Rectal smooth muscle tissue (tissue), 1 donor: Measurements from ENCODE around the gene CPB1.

ENCODE experiments used
- H3K27ac ChIP-seq: one replicate; pipeline ENCODE4 v1.7.0; 2013; ENCODE audit warnings: low read depth, low read length, inconsistent platforms
- H3K27me3 ChIP-seq: one replicate; pipeline ENCODE4 v1.7.0; 2013; ENCODE audit warnings: low read length; ENCODE audit not compliant: control insufficient read depth, insufficient read depth
- H3K36me3 ChIP-seq: one replicate; pipeline ENCODE4 v1.7.0; 2013; ENCODE audit warnings: low read length; ENCODE audit not compliant: control insufficient read depth, insufficient read depth
- H3K4me1 ChIP-seq: one replicate; pipeline ENCODE4 v1.7.0; 2013; ENCODE audit warnings: low read length; ENCODE audit not compliant: control insufficient read depth, insufficient read depth
- H3K4me3 ChIP-seq: one replicate; pipeline ENCODE4 v1.7.0; 2013; ENCODE audit warnings: low read length
- H3K9ac ChIP-seq: one replicate; pipeline ENCODE4 v1.7.0; 2013; ENCODE audit warnings: low read length

The CPB1 gene

DNA sequence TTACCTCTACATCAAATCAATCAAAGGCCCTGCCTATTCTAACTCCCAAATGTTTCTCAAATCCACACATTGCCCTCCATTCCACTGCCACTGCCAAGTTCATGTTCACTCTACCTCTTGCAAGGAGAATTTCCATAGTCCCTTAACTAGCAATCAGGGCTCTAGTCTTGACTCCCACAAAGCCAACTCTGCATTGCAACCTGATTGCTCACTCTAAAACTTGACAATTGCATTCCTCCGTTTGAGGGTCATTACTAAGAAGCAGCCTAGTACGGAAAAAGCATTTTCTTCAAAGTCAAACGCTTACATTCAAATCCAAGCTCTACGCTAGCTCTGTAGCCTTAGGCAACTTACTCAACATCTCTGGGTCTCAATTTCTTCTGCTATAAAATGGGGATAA, 38.6 kb downstream of the CPB1 start:
- Histone ChIP-seq H3K9ac (no peak overlapping the region), H3K4me1 (no peaks in the 10 kb centered on the region), H3K36me3 (no peaks in the 10 kb centered on the region), H3K4me3 (no peak overlapping the region), H3K27ac (no peak overlapping the region), H3K27me3 (no peaks in the 10 kb centered on the region)

DNA sequence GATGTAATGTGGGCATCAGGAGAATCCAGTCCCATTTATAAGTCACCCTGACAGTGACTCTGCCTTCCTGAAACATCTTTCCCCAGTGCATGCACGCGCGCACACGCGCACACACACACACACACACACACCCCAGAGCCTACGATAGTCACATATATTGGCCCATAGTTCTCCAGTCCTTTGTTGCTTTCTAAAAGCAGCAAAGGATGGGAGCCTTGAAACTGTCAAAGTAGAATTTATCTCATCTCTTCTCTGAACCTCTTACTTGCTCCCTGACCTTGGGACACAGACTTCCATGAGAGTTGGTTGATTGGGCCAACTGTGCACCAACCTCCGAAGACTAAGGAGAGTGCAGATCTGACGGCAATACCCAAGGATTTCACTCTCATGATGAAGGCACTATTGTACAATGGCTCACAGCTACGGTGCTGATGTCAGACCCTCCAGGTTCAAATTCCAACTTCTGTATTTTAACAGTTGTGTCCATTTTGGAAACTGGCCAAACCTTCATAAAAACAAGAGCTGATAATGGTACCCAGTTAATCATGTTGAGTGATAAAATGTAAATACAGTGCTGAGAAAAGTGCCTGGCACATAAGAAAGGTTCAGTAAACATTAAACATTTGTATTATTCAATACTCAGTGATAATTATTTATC, 45.8 kb downstream of the CPB1 start:
- Histone ChIP-seq H3K4me3 (no peak overlapping the region), H3K27ac (no peak overlapping the region), H3K9ac (no peak overlapping the region), H3K36me3 (no peaks in the 10 kb centered on the region), H3K27me3 (no peaks in the 10 kb centered on the region), H3K4me1 (no peaks in the 10 kb centered on the region)

DNA sequence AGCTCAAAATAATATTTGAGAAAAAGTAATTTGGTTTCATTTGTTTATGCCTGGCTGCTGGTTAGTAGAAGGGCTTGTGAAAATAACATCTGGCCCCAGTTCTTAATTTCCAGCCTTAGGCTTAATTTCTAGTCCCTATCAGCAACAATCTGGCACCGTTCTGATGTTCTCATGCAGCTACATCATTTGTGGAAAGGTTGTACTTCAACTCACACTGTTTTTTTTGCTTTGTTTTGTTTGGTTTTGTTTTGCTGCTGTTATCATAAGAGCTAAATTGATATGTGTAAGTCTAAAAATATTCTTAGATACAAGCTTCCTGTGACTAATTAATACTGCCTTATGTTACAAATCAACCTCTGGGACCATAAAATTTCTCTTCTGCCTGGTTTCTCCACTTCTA, 46.4 kb downstream of the CPB1 start:
- H3K4me3 ChIP-seq: no peak overlapping the region
- no peaks in the 10 kb centered on the region for H3K27me3 ChIP-seq
- no peaks in the 10 kb centered on the region for H3K4me1 ChIP-seq
- H3K36me3 ChIP-seq: no peaks in the 10 kb centered on the region
- H3K27ac ChIP-seq: no peak overlapping the region
- no peak overlapping the region for H3K9ac ChIP-seq

DNA sequence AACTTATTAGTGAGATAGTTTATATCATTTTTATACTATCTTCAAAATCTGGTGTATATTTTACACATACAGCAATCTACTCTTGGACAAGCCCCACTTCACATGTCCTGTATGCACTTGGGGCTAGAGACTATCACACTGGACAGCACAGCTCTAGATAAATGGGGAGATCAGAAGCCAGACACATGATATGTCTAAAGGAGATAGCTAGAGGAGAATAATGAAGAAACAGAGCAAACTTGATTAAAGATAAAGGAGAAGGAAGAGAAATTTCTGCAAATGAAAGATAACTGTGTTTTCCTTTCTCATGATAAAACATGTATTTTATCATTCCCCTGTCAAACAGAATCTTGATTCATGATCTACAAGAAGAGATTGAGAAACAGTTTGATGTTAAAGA, 50.5 kb downstream of the CPB1 start:
- Histone ChIP-seq H3K4me3 (no peak overlapping the region), H3K9ac (no peak overlapping the region), H3K27ac (no peak overlapping the region), H3K36me3 (no peaks in the 10 kb centered on the region), H3K4me1 (no peaks in the 10 kb centered on the region), H3K27me3 (no peaks in the 10 kb centered on the region)

DNA sequence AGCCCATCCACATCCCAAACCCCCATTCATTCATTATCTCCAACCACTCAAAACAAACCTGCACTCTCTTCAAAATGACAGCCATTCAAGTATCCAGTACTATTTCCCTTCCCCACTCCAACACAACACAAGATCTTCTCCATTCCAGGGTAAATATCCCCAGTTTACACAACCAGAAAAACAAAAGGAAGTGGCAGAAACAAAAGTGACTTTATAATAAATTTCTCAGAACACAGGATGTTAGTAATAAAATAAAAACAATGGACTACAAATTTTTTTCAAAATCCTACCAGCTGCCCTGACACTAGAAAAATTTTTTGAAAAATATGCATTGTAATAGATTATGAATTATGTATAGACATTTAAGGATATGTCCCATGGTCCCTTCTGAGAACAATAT, 51.6 kb downstream of the CPB1 start:
- Histone ChIP-seq H3K27ac (no peak overlapping the region), H3K9ac (no peak overlapping the region), H3K4me1 (no peaks in the 10 kb centered on the region), H3K36me3 (no peaks in the 10 kb centered on the region), H3K4me3 (no peak overlapping the region), H3K27me3 (no peaks in the 10 kb centered on the region)

DNA sequence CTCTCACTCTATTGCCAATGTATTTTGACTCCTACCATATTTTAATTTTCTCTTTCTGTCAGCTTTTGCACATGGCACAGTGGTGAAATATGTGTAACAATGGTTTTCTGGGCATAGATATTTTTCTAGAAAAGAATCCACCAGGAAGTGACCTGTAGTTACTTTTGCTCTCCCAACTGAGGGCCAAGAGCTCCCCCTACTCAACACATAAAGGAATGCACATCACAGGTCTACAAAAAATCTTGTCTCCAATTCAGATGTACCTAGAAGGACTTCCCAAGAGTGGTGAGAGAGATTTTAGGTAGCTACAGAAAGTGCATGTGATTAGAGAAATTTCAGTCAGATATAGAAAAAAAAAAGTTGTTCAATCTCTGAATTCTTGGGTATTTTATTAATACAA, 53.1 kb downstream of the CPB1 start:
- Histone ChIP-seq H3K4me1 (no peaks in the 10 kb centered on the region), H3K36me3 (no peaks in the 10 kb centered on the region), H3K9ac (no peak overlapping the region), H3K27ac (no peak overlapping the region), H3K4me3 (no peak overlapping the region), H3K27me3 (no peaks in the 10 kb centered on the region)

DNA sequence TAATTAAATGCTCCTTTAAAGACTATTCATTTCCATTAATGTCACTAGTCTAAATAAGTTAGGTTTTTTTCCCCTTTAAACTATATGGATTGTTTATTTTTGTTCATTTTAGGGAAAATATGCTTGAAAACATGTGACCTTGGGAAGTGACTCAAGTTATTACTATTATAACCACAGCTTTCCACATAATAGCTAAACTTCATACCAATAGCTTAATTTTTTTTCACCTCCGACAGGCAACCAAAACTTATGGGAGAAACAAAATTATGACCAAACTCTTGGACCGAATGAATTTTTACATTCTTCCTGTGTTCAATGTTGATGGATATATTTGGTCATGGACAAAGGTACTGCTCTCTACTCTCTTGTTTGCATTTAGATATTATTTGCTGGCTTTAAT, 53.7 kb downstream of the CPB1 start:
- H3K27me3 ChIP-seq: no peaks in the 10 kb centered on the region
- no peaks in the 10 kb centered on the region for H3K4me1 ChIP-seq
- H3K9ac ChIP-seq: no peak overlapping the region
- H3K36me3 ChIP-seq: no peaks in the 10 kb centered on the region
- no peak overlapping the region for H3K27ac ChIP-seq
- H3K4me3 ChIP-seq: no peak overlapping the region

DNA sequence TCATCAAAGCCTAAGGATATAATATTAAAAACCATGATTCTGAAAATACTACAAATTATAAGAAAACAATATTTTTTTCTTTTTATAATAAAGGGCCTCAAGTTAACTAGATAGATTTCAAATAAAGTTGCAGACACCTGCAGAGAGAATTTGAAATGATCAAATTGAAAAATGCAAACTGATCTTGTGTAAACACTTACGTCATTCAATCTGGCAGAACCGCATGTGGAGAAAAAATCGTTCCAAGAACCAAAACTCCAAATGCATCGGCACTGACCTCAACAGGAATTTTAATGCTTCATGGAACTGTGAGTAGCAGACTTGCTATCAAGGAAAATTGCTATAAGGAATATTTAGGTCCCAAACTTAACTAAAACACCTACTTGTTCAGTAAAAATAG, 54.7 kb downstream of the CPB1 start:
- Histone ChIP-seq H3K27me3 (no peaks in the 10 kb centered on the region), H3K9ac (no peak overlapping the region), H3K27ac (no peak overlapping the region)

DNA sequence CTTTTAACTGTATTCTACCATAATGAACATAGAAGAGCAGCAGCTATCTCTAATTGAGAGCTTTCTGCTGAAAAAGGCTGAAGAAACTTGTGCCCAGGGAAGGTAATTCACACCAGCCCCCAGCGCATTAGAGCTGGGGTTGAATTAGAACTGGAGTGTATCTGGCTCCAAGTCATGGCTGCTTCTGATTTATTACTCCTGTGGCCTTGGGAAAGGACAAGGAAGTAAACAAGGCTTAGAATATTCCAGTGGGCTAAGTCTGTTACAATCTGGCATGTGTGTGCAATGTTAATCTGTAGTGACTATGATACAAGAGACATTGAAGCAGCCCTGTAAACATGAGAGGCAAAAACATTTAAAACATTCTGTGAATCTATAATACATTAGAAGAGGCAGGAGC, 55.6 kb downstream of the CPB1 start:
- H3K4me3 ChIP-seq: no peak overlapping the region
- no peaks in the 10 kb centered on the region for H3K4me1 ChIP-seq
- H3K27me3 ChIP-seq: no peaks in the 10 kb centered on the region
- no peak overlapping the region for H3K9ac ChIP-seq
- H3K36me3 ChIP-seq: no peaks in the 10 kb centered on the region
- H3K27ac ChIP-seq: no peak overlapping the region

More for the DNA sequence above, 54.7 kb downstream of the CPB1 start:
- Histone ChIP-seq H3K4me1 (no peaks in the 10 kb centered on the region), H3K4me3 (no peak overlapping the region), H3K36me3 (no peaks in the 10 kb centered on the region)

DNA sequence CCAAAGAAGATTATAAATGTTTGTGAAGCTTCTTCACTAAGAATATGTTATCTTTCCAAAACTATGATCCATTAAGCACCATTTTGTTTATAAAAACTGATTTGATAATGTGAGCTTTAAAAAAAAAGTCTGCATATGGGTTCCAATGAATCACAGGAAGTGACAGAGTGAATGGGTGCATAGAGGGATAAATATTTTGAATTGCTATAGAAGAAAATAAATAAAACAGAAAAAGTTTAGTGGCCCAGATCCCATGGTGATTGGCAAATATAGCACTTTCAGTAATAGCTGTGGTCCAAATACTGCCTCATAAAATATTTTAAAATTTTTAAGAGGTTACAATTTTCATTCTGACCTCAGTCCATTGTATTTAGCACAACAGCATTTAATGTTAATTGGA, 56.6 kb downstream of the CPB1 start:
- H3K4me3 ChIP-seq: no peak overlapping the region
- H3K4me1 ChIP-seq: no peaks in the 10 kb centered on the region
- no peaks in the 10 kb centered on the region for H3K27me3 ChIP-seq
- H3K9ac ChIP-seq: no peak overlapping the region
- no peaks in the 10 kb centered on the region for H3K36me3 ChIP-seq
- no peak overlapping the region for H3K27ac ChIP-seq

DNA sequence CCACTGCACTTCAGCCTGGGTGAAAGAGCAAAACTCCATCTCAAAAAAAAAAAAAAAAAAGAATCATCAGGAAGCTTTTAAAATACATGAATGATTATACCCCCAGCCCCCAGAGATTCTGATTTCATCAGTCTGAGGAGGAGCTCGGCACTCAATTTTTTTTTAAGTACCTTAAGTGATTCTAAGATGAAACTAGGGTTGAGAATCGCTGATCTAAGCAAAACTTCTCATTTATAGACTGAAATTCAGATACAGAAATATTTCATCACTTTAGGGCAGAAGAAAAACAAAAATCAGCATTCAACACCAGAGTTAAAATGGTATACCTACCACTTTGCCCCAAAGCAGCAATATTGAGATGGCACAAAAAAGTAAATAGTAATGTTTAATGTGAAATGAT, 62.2 kb downstream of the CPB1 start:
- H3K4me3 ChIP-seq: no peak overlapping the region
- no peak overlapping the region for H3K9ac ChIP-seq
- H3K36me3 ChIP-seq: no peaks in the 10 kb centered on the region
- H3K27me3 ChIP-seq: no peaks in the 10 kb centered on the region
- no peaks in the 10 kb centered on the region for H3K4me1 ChIP-seq
- H3K27ac ChIP-seq: no peak overlapping the region

DNA sequence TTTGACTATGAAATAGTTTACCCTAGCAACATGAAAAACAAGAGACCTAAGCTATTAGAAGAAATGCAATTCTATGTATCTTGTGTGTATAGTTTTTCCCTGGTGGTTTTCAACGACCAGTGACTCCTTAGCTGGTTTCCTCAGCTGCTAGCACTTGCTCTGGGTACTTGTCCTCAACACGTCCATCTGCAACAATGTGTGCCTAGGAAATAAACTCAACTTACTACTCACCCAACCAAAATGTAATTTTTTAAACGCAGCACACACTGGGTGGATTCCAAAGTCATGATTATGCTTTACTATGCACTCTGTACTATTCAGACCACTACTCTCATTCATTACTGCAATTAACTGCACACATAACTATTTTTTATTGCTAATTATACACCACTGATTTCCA, 68.5 kb downstream of the CPB1 start:
- H3K36me3 ChIP-seq: no peaks in the 10 kb centered on the region
- H3K27me3 ChIP-seq: no peaks in the 10 kb centered on the region
- H3K27ac ChIP-seq: no peak overlapping the region

DNA sequence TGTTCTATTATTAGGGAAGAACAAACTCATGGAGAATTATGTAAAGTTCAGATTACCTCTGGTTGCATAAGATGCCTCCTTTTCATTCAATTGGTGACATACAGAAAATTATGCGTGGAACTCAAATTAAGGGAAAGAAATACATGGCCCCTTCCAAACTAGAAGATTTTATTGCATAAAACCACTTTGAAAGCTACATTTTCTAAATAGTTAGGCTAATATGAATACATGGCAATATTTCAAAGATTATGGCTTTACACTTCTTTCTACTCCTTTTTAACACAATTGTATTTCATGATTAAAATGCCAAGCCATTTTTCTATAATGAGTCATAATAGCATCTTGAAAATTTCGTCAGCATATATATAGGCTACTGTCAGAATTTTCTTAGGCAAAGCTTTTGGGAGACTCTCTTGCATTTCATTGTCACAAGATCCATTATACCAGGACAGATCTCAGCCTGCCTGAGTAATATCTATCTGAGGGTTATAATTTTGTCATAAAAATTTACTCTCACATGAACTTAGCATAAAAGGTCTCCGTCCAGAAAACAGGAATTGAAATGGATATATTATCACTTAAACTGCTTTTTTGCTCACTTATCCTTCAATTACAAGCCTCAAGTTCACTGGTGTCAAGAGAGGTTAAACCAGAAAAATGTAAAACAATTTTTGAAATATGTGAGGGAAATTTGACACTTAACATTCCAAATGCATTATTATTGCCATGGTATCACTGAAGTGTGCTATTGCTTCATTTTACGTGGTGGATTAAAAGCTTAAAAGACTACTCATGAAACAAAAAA, 74.6 kb downstream of the CPB1 start:
- H3K27ac ChIP-seq: no peak overlapping the region
- no peaks in the 10 kb centered on the region for H3K36me3 ChIP-seq

More for the DNA sequence above, 68.5 kb downstream of the CPB1 start:
- Histone ChIP-seq H3K4me1 (no peaks in the 10 kb centered on the region), H3K4me3 (no peak overlapping the region), H3K9ac (no peak overlapping the region)

More for the DNA sequence above, 74.6 kb downstream of the CPB1 start:
- H3K4me3 ChIP-seq: no peak overlapping the region
- no peaks in the 10 kb centered on the region for H3K27me3 ChIP-seq
- H3K9ac ChIP-seq: no peak overlapping the region
- no peaks in the 10 kb centered on the region for H3K4me1 ChIP-seq
